ENCODE data around the gene TMEM263. TPM values are rescaled to one million over a fixed set of nuclear protein-coding genes. Genes with fewer than 3 reads are reported as not detected.

Gene TMEM263
- total and polyA plus RNA-seq, 2 of the 8 experiments (the other 6 are each of a cell fraction or from before 2014, with no cell fraction given) = 2.9 to 12.3 TPM

- H3K23me2 ChIP-seq (ENCODE audit: low read depth, low read length) = no peaks in the 10 kb centered on the region
- no peaks in the 10 kb centered on the region for H4K20me1 ChIP-seq (replicated peaks in 1 of 2; ENCODE audit: control insufficient read depth in 1 of 2, insufficient read depth in 2 of 2, low read length in 2 of 2)
- no peaks in the 10 kb centered on the region for H3K36me3 ChIP-seq (ENCODE audit: control insufficient read depth in 2 of 4, insufficient read depth in 4 of 4, low read length in 3 of 4)
- H3K56ac ChIP-seq (replicated peaks; ENCODE audit: insufficient read length, low read depth, low read length) = no peak overlapping the region
- no peak overlapping the region for H4K91ac ChIP-seq (replicated peaks; ENCODE audit: insufficient read length, low read length)
- H2BK15ac ChIP-seq (ENCODE audit: low read length) = no peak overlapping the region
- H4K8ac ChIP-seq (ENCODE audit: extremely low read depth, insufficient read depth, low read length) = no peak overlapping the region
- 92% methylated on average over 1 of the region's 1 CpG; no CpG with 5 or more reads in 1 of the 2 experiments for WGBS, 2 experiments (ENCODE audit: extremely low coverage in 1 of 2, insufficient coverage in 1 of 2, insufficient read length in 1 of 2, insufficient replicate concordance in 2 of 2, low coverage in 1 of 2, low lambda C conversion rate in 2 of 2, missing lambda C conversion rate in 1 of 2)
- no peak overlapping the region for H3K4ac ChIP-seq (replicated peaks; ENCODE audit: insufficient read length, low read depth, low read length)
- no peak overlapping the region for H3K4me2 ChIP-seq (ENCODE audit: insufficient read depth in 1 of 2, low read depth in 2 of 2, low read length in 2 of 2)
- no peak overlapping the region for H3K27ac ChIP-seq (ENCODE audit: low read depth, low read length)
- no peak overlapping the region for H2AFZ ChIP-seq (ENCODE audit: low read length)
- TF ChIP-seq ATF2 (IDR thresholded peaks at IDR 0.05; ENCODE audit: low read length) = no peak
- TF ChIP-seq MAX (IDR thresholded peaks at IDR 0.05) = no peak
- TF ChIP-seq SIX5 (IDR thresholded peaks at IDR 0.05; ENCODE audit: low read depth, low read length) = no peak
- no peak for TF ChIP-seq HDAC2 (IDR thresholded peaks at IDR 0.05; ENCODE audit: borderline replicate concordance in 1 of 2, low read depth in 2 of 2, low read length in 2 of 2)
- no peak for TF ChIP-seq SRF (IDR thresholded peaks at IDR 0.05; ENCODE audit: low read depth, low read length)
- TF ChIP-seq CBX8 (IDR thresholded peaks at IDR 0.05; ENCODE audit: borderline replicate concordance, low read depth, low read length) = no peak
- no peak for TF ChIP-seq EP300 (IDR thresholded peaks at IDR 0.05; ENCODE audit: borderline replicate concordance in 1 of 2, low read depth in 2 of 2, low read length in 2 of 2)
- H3K14ac ChIP-seq (ENCODE audit: insufficient read length) = no peak overlapping the region
- no peak overlapping the region for H3K18ac ChIP-seq (ENCODE audit: extremely low read depth, low read length)
- H3K4me1 ChIP-seq (replicated peaks in 1 of 4; ENCODE audit: control insufficient read depth in 3 of 4, insufficient read depth in 4 of 4, low read length in 3 of 4) = peaks cover 0 to 3% (median 0%) of the 10 kb centered on the region in 4 experiments; a peak in 2 of 7 replicates
- H3K9ac ChIP-seq (replicated peaks in 1 of 4; ENCODE audit: extremely low read depth in 1 of 4, low read depth in 3 of 4, low read length in 3 of 4) = no peak overlapping the region
- H3K27me3 ChIP-seq (replicated peaks in 1 of 4; ENCODE audit: control insufficient read depth in 3 of 4, extremely low read depth in 1 of 4, insufficient read depth in 3 of 4, low read length in 3 of 4) = no peaks in the 10 kb centered on the region
- no peaks in the 10 kb centered on the region for H3K79me2 ChIP-seq (ENCODE audit: control insufficient read depth in 1 of 2, insufficient read depth in 2 of 2, low read length in 2 of 2)
- H4K5ac ChIP-seq (ENCODE audit: insufficient read length, low read depth, low read length) = no peak overlapping the region
- no peak overlapping the region for H3K23ac ChIP-seq (ENCODE audit: insufficient read length)
- FAIRE-seq (no peak), DNase-seq (ENCODE audit: low read depth in 1 of 2, low spot score in 2 of 2) (no peak)
- H3K79me1 ChIP-seq (ENCODE audit: low read depth, low read length) = no peaks in the 10 kb centered on the region
- H2BK5ac ChIP-seq (ENCODE audit: low read depth, low read length) = no peak overlapping the region
- H3K4me3 ChIP-seq (ENCODE audit: extremely low read depth in 1 of 4, insufficient read depth in 2 of 4, low read depth in 3 of 4, low read length in 4 of 4) = no peak overlapping the region
- H2BK12ac ChIP-seq (ENCODE audit: low read depth, low read length) = no peak overlapping the region
- ChIA-PET POLR2A (ENCODE audit: partially characterized antibody) (no interaction called here), CTCF (ENCODE audit: partially characterized antibody) (interaction anchor here (1.4 to 6.0 kb wide), 2 partner anchors 10 to 628 kb away, joined by 4 to 50 read pairs; no protein-coding TSS in a partner anchor)
- no peak overlapping the region for H2BK20ac ChIP-seq (ENCODE audit: low read length)
- H2BK120ac ChIP-seq (replicated peaks; ENCODE audit: low read depth, low read length) = no peak overlapping the region
- H2AK5ac ChIP-seq (ENCODE audit: low read depth, low read length) = no peak overlapping the region
- H3K9me3 ChIP-seq (ENCODE audit: insufficient read depth in 2 of 2, low read depth in 1 of 2, low read length in 1 of 2) = no peaks in the 10 kb centered on the region
Measured at GRCh38 chr12:106910202-106910601, 45.5 kb upstream of the TMEM263 start.

Measured in H1 (cell line).